HG03045 (cell line): ENCODE data around the gene TSC2.
"Not testable (repeated sequence)": the region's sequence is repeated elsewhere in the genome, so short reads cannot be mapped to it uniquely, and the experiment has no call there.

Source experiments
- ATAC-seq: cut with Tn5 transposase; IDR thresholded peaks from one replicate; pipeline ENCODE4 v1.9.1; 2021; ENCODE audit warnings: mild to moderate bottlenecking, moderate library complexity; ENCODE audit not compliant: unreplicated experiment

Gene TSC2

DNA sequence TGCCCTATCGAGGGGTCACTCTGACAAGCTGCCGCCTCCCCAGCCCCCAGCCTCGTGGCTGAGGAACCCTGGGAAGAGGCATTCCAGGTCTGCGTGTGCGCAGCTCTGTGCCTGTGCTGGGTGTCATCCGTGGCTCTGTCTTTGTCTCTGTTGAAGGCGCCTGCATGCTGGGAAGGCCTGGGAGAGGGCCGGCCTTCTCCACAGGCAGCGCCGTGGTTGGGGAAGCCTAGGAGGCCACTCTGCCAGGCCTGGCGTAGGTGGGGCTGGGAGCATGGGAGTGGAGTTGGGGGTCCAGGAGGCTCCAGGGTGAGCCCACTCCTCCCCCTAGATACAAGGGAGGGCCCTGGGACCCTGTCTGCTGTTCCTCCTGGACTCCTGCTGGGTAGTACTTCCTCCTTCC lies 17.7 kb upstream of the TSC2 start:
- no peak for ATAC-seq

DNA sequence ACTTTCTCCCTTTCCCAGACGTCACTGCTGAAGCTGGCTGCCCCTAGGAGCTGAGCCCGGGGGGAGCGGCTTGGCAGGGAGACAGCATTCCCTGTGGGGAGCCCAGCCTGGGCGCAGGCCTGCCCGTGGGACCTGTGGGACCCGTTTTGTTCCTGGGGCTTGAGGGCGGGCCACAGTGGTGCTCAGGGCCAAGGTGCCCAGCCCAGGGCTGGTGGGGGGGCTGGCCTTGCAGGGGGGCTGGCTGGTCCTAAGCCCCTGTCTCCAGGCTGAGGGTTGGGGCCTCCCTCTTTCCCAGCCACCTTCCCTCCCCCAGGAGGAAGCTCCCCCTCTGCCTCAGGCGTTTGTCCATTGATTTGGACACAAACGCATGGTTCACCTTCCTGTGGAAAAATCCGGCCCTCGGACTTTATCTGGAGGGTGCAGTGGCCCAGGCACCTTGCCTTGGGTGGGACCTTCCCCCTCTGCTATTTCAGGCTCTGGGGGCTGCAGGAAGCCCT lies 16.7 kb upstream of the TSC2 start:
- no peak for ATAC-seq

DNA sequence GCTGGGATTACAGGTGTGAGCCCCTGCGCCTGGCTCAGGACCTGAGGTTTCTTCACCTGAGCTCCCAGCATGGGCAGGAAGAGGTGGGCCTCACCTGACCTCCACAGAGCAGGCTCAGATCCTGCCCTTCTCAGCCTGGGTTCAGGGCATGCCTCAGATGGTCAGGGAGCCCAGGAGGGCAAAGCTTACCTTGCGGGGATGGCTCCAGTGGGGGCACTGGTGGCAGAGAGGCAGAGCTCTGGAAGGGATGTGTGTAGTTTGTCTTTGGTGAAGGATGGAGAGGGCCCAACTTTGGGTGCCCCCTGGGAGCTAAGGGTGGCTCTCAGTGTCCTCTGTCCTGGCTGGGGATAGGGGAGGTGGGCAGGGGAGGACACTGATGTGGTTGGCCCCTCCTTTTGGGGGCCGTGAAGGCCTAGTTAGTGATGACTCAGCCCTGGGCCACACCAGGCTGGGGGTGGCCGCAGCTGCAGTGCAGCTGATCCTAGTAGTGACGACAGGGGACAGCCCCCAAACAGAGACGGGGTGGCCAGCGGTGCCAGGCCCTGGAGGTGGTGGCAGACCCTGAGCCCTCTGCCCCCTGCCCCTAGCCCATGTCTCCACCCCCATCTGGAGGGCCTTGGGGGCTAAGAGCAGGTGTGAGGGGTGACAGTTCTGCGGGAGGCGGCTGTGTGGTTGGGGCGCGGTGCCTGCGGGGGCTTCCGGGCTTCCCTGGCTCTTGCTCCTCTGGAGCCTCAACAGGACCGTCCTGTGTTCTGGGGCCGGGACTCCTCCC lies 15.3 kb upstream of the TSC2 start:
- no peak for ATAC-seq

DNA sequence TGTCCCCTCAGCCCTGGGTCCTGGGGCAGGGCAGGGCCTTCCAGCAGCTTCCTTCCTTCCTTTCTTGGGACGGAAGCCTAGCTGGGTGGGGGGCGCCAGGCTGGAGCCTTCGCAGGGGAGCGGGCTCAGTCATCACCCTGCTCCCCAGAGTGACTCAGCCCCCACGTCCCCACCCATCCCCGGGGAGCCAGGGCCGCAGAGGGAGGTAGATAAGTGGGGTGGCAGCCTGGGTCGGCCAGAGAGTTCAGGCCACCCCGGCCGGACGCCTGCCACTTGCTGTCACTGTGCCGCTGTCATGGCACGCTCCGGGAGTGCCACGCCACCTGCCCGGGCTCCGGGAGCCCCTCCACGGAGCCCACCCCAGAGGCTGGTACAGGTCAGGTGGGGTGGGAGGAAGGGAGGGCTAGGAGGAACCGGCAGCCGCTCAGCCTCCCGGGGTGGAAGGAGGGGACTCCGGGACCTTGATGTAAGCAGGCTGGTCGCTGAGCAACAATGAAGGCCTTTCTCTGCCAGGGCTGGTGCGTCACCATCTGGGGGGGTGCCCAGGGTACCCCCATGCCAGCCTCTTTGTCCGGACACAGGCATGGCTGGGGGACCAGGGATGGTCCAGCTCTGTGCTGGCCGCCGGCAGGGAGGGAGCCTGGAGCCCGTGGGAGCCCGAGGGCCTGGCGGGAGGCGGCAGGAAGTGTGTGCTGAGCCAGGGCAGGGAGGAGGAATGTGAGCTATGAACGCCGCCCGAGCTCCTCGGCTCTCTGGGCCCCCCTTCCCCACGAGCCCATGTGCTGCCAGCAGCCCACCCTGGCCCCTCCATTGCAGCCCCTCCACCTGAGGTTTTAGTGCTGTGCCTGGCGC lies 14.5 kb upstream of the TSC2 start:
- no peak for ATAC-seq

DNA sequence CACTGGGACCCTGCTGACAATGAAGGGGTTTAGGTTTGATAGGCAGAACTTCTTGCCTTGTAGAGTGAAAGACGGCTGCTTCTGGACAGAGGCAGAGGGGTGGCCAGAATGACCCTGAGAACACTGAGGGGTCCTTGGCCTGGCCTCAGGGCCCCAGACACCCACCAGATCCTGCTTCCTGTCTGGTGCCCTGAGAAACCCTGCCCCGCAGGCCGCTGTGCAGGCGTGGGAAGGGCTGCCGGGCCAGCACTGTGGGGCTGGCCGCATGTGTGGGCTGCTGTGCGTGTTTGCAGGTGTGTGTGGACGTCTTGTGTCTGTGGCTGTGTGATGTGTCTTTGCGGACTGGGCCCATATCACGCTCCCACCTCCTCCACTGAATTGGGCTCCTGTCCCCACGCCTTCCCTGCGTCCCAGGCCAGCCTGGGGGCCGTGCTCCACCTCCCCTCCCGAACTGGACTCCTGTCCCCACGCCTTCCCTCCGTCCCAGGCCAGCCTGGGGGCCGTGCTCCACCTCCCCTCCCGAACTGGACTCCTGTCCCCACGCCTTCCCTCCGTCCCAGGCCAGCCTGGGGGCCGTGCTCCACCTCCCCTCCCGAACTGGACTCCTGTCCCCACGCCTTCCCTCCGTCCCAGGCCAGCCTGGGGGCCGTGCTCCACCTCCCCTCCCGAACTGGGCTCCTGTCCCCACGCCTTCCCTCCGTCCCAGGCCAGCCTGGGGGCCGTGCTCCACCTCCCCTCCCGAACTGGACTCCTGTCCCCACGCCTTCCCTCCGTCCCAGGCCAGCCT lies 13.7 kb upstream of the TSC2 start:
- ATAC-seq = not testable (repeated sequence)

DNA sequence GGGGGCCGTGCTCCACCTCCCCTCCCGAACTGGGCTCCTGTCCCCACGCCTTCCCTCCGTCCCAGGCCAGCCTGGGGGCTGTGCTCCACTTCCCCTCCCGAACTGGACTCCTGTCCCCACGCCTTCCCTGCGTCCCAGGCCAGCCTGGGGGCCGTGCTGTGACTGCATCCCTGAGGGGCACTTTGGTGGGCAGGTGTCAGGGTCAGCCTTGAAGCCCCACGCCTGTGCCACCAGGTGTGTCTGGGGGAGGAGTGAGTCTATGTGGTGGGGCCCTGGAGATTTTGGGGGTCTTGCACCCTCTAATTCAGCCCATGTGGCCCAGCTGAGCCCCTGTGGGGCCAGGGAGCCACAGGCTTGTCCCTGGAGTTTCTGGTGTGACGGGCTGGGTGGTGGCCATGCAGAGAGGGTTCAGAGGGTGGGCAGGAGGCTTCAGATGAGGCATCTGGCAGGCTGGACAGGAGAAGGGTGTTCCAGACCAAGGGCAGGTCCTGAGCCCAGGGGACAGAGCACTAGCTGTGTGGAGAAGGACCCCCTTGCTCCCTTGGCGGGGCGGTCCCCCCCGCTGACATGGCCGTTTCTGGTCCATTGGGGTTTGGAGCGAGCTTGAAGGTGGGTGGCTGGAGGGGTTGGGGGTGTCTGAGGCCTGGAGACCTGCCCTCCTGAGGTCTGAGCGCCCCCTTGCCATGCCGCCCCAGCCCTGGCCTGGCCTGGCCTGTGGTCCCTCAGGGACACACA lies 12.9 kb upstream of the TSC2 start:
- ATAC-seq = no peak

DNA sequence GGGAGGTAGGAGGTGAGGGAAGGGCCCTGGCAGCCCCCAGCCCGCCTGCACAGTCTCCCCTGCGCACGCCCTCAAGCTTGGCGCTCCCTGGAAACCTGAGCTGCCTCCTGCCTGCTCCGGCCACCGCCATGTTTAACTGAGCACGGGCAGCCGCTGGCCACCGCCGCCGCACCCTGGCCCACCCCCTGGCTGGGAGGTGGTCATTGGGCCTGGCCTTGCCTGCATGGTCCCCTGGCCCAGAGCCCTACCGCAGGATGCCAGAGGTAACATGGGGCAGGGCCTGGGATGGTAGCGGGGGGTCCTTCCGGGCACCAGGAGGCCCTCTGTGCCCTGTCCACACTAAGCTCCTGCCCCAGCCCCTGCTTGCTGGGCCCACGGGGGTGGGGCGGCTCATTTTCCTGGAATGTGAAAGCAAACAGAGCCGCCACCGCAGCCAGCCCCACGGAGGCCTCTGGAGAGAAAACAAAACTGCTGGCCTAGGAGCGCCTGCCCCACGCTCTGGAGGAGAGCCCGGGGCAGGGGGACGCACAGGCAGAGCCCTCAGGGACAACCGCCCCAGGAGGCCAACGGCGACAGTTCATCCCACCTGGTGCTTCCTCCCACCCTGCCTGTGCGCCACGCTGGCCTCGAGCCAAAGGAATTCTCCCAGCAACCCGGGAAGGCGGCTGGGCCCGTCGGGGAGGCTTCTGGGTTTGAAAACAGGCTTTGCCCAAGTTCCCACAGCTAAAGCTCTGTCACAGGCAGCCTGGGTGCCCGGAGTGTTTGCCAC lies 12.2 kb upstream of the TSC2 start:
- ATAC-seq = no peak

DNA sequence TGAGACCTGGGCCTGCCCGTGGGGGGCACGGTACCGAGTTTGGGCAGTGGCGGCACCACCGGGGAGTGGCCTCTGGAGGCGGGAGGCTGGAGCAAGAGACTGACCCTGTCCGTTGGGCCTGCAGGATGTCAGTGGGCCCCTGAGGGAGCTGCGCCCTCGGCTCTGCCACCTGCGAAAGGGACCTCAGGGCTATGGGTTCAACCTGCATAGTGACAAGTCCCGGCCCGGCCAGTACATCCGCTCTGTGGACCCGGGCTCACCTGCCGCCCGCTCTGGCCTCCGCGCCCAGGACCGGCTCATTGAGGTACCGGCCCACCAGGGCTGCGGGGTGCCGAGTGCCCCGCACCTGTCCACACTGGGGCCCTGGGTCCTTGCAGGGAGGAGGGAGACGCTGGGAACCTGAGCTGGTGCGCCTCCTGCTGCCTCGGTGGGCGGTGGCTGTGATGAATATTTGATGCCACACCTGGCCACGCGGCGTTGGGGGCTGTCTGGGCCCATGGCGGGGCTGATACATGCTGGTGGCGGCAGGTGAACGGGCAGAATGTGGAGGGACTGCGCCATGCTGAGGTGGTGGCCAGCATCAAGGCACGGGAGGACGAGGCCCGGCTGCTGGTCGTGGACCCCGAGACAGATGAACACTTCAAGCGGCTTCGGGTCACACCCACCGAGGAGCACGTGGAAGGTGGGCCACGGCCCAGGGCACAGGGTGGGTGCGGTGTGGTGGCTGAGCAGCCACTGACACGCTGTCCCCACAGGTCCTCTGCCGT lies 11.4 kb upstream of the TSC2 start:
- no peak for ATAC-seq

DNA sequence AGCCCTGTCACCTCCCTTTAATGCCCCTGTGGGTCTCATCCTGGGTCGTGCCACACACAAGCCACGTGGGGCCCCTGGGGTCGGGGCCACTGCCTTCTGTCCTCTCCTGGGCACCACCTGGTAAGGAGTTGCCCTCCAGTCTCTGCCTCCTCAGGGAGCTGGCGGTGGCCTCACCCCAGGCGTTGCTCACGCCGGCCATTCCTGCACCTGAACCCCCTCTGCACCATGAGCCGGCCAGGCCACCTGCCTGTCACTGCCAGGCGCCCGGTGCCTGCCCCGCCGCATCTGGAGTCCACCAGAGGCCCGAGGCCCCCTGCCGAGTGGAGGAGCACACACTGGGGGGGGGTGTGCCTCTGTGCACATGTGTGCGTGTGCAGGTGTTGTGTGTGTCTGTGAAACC lies 10.7 kb upstream of the TSC2 start:
- ATAC-seq = no peak

DNA sequence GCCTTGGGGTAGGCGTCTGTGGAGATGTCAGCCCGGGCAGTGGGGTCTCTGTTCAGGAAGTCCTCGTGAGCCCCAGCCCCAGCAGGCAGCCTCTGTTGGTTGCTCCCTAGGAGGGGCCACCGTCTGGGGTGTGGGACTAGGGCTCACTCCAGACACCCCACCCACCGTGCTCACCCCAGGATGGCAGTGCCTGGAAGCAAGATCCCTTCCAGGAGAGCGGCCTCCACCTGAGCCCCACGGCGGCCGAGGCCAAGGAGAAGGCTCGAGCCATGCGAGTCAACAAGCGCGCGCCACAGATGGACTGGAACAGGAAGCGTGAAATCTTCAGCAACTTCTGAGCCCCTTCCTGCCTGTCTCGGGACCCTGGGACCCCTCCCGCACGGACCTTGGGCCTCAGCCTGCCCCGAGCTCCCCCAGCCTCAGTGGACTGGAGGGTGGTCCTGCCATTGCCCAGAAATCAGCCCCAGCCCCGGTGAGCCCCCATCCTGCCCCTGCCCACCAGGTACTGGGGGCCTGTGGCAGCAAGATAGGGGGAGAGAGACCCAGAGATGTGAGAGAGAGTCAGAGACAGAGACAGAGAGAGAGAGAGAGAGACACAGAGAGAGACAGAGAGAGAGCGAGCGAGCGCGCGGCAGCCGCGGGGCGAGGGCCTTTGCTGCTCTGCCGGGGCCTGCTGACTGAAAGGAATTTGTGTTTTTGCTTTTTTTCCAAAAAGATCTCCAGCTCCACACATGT lies 10.0 kb upstream of the TSC2 start:
- no peak for ATAC-seq

DNA sequence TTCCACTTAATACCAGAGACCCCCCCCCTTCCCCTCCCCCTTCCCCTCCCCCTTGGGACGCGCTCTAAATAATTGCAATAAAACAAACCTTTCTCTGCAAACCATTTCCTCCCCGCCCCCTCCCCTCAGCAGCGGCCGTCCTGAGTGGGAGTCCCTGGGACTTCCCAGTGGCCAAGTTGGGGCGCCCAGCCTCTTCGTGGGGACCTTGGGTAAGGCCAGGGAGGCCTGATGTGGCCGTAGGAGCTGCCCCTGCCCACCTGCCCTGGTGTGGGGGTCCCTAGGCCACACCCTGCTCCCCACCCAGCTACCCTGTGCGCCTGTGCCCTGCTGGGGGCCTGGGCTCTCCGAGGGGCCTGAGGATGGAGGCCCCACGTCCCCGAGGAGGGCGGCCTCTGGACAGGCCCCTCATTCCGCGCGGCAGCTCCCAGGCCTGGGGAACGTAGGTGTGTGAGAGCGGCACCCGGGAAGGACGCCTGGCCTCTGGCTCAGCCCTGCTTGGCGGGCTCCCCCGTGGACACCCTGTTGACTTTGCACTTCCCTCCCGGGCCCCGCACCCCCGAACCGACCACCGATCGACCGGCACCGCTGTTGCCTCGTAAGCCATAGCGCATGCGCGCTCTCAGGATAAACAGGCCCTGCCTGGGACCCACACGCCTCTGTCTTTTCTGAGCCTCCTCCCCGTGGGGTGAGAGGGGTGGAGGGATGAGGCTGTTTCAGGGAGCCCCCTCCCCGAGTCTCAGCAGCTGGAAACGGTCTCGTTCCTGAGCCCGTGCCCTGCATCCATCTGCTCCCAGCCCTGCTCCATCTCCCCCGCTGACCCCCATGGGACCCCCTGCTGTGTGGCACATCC lies 9.2 kb upstream of the TSC2 start:
- ATAC-seq = no peak

DNA sequence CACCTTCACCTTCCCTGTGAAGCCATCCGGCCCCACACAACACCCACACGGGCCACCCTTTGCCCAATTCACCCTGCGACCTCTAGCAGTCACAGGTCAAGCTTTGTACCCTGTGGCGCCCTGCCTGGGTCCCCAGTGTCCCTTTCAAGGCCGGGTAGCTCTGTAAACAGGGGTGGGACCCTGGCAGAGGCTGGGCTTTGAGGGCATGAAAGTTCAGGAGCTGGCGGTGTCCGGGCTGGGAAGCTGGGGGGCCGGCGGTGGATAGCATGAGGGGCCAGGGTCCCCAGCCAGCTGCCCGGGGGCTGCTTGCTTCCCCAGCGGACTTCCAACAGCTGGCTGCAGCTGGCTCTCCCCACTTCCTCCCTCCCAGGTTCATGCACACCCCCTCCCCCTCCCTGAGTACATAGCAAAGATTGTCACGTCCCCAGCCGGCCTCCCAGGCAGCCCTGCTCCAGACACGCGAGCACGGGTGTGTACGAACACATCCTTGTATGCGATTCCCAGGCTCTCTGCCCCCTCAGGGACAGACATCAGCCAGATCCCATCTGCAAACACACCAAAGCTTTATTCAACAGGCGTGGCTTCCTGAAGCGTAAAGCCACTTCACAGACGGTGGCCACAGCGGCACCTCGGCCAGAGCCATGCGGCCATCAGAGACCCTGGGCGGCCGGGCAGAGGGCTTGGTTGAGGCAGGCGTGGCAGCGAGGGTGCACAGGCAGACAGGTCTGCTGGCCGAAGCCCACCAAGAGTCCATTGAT lies 8.3 kb upstream of the TSC2 start:
- ATAC-seq = no peak

DNA sequence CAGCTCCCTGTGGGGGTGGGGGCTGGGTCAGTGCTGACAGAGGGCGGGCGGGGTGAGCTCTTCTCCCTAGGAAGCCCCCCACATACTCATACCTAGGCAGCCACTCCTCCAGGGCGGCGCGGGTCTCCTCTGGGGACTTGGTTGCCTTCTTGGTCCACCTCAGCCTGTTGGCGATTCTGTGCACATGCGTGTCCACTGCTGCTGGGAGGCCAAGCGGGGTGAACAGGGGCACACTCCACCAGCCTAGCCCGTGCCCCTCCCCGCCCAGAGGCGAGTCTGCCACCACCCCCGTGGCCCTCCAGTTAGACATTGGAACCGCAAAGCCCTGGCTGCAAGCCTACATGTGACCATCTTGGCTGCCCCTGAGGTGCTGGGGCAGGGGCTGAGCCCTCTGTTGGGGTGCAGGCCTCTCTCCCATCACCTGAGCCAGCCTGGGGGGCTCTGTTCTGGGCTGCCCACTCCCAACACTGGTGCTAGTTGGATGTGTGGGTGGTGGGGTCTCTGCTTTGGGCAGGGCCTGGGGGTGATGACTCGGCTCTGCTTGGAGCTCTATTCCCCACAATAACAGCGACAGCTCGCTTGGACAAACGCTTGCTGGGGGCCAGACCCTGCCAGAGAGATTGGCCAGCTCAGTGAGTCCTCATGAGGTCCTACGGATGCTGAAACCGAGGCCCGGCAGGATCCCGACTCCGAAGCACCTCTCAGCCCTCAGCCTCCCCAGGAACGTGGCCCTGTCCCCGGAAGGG lies 7.6 kb upstream of the TSC2 start:
- ATAC-seq = no peak

DNA sequence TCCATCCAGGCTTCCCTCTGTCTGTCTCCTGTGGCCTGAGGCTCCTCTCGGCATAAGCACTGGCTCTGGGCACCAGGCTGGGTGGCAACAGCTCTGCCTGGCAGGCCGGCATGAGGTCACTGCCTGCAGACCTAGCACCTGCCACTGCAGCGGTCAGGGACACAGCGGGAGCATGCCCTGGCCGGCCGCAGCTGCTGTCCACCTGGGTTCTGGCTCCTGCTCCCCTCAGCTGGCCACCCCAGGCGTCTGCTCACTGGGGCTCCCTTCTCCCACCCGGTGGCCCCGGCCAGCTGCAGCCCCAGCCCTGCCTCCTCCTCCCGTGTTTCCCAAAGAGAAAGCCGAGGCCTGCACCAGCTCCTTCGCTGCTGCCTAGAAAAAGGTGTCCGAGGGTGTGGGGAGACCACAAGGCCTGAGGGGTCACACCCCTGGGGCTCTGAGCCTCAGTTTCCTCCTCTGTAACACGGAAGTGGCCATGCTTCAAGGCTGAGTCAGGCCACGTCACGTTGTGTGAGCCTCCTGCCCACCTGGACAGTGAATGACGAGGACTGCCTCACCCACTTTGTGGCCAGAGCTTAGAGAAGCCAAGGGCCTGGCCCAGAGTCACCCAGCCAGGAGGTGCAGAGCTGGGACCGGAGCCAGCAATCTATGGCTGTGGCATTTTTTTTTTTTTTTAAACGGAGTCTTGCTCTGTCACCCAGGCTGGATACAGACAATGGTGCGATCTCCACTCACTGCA lies 6.8 kb upstream of the TSC2 start:
- no peak for ATAC-seq

DNA sequence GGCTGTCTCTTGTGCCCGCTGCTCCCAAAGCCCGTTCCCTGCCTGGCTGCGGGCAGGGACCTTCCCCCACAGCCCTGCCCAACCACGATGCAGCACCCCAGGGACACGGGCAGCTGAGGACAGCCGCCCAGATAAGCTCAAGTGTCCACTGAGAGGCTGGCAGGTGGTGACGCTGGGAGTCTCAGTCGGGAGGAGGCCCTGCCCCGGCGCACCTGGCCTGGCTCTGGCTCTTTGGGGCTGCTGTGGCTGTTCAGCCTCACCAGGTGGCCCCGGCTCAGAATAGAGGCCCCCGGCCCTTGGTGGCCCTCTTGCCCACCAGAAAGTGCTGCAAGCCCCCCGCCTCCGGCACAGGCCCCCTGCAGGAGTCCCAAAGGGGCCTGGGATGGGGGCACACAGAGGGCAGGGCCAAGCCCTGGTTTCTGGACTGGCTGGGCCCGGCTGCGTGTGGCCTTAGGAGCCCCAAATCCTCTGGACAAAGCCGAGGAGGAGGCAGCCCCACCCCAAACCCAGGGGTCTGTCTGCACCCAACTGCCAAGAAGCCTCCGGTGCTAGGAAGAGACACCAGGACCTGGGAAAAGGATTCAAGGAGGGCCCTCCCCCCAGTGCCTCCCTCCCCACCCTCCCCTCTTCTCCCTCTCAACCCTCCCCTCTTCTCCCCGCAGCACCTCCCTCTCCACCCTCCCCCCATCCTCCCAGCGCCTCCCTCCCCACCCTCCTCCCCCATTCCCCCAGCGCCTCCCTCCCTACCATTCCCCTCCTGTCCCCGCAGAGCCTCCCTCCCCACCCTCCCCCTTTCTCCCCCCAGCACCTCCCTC lies 5.4 kb upstream of the TSC2 start:
- no peak for ATAC-seq
